Inflammatory macrophage treated with lipopolysaccharide for 1 hour (primary cell): Measurements from ENCODE around the gene IFIT5.
"Not testable (repeated sequence)": the region's sequence is repeated elsewhere in the genome, so short reads cannot be mapped to it uniquely, and the experiment has no call there.

Source experiments
- DNase-seq, 2 donors: peaks; one replicate each; pipeline ENCODE4 v3.0.0-alpha.2; 2020 to 2022

Gene IFIT5

GRCh38 chr10:89438525-89438924, 24.2 kb downstream of the IFIT5 start:
- no peak for DNase-seq

GRCh38 chr10:89440226-89441009, 26.1 kb downstream of the IFIT5 start:
- DNase-seq: no peak

DNA sequence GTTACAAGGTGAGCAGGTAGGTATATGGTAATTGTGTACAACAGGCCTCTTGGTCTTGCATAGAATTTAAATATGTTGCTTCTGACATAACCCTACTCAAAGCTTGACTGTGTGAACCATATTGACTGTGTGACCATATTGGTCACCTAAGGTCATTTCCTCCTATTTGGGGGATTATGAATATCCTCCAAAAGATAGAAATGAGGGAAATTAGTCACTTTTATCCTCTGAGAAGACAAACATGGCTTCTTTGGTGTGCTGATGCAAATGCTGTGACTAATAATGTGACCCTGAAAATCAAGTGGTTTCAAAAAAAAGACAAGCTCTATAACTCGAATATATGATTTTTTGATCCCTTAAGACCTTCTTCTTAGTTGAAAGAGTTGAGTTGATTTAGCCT, 27.9 kb downstream of the IFIT5 start:
- no peak for DNase-seq

GRCh38 chr10:89444819-89445218, 30.5 kb downstream of the IFIT5 start:
- DNase-seq: not testable (repeated sequence)

- no peak for DNase-seq
These were observed 36.5 kb downstream of the IFIT5 start for GRCh38 chr10:89450901-89451300.

- DNase-seq: no peak
These were observed 37.8 kb downstream of the IFIT5 start for GRCh38 chr10:89452193-89452592.

- DNase-seq: no peak
These were observed 40.4 kb downstream of the IFIT5 start for GRCh38 chr10:89454561-89455347.

DNA sequence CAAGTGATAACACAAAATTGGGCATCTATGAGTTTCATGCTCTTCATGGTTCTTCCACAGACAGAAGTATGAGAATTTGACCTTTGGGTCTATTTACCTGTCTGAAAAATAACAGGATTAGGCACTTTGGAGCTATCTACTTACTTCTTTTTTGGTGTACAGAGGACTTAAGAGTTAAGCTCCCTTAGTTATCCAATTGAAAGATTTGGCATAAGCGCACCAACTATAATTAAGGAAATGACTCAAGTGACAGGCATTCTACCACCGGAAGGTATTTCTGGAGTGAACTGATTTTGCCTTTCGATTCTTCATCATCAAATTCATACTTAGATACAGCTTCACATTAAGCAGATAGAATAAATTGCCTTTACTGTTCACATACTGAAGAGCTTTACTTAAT, 43.9 kb downstream of the IFIT5 start:
- no peak for DNase-seq

DNA sequence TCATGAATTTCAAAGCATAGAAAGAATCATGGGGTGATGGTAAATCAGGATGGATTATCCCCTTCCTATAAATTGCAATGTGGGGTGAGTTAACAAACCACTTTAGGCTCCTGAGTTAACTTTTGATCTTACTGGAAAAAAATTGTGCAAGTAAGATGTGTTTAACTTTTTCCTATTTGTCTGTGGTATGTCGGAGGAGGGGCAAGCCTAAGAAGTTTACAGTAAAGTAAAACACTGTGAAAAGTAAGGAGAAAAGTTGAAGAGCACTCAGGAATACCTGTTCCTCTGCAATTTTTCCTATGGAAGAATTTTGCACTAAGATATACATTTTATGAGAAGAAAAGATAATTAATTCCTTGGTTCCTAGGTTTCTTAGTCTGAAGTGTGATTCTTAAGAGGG, 44.4 kb downstream of the IFIT5 start:
- no peak for DNase-seq

DNA sequence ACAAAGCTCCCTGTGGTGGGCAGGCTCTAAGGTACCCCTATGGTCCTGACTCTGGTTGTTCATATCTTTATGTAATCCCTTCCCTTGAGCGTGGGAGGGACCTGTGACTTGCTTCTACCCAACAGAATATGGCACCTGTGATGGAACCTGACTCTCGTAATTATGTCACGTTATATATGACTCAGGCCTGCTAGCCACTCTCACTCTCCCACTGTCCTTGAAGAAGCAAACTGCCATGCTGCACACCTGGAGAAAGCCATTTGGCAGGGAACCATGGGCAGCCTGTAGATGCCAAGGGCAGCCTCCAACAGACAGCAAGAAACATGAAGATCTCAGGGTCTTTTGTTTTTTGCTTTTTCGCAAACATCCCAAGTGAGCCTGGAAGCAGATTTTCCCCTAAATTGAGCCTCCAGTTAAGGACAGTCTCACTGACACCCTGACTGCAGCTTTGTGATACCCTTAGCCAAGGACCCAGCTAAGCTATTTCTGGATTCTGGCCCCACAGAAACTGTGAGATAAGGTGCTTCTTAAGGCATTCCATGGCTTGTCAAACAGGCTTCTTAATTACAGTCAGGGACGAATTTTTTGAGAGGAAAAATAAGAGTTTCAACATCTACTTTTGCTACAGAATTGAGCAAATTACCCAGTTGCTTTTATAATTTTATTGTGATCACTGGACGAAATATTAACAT, 49.6 kb downstream of the IFIT5 start:
- DNase-seq: no peak

DNA sequence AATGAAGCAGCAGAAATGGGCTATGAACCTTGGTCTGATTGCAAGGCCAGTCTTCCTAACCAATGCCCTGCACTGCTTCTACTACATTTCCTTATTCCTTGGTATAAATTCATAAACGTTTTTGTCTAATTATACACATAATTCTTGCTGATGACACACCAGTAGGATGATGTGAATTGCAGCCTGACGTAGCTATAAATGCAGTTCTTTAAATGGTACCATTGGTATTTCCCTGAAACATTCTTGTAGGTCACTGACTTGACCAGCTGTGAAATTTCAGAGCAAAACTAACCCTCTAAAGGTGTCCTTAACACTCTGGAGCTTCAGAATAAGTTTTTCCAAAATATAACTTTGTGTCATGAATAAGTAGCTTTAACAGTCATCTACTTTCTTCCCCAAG, 50.8 kb downstream of the IFIT5 start:
- DNase-seq: no peak

GRCh38 chr10:89466599-89467035, 52.2 kb downstream of the IFIT5 start:
- DNase-seq: peak; percentile 27 to 40

DNA sequence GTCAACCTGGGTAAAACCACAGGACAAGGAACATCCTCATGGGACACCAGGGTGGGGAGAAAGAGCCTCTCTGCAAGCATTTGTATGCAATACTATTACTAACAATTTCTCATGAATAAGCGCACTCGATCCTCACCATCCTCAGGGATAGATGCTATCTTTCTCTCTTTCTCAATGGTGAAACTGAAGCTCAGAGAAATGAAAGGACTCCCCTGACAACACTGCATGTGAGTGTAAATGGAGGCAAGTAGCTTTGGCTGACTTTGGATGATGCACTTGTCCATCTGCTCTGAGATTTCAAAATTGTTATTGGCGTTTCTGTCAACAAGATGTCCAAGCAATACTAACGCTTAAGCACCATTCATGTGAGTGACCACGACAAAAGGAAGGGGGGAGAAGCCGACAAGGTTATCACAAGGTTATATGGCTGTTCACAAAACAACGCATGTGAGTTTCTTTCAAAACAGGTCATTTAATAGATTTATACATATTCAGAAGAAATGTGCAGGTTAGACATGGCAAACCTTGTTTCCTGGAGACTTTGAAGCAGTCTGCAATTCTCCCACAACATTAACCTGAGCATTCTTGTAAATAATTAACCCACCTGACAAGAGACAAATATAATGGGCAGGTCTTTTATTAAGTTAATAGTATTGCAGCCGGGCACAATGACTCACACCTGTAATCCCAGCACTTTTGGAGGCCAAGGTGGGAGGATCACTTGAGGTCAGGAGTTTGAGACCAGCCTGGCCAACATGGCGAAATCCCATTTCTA, 54.0 kb downstream of the IFIT5 start:
- DNase-seq: no peak

DNA sequence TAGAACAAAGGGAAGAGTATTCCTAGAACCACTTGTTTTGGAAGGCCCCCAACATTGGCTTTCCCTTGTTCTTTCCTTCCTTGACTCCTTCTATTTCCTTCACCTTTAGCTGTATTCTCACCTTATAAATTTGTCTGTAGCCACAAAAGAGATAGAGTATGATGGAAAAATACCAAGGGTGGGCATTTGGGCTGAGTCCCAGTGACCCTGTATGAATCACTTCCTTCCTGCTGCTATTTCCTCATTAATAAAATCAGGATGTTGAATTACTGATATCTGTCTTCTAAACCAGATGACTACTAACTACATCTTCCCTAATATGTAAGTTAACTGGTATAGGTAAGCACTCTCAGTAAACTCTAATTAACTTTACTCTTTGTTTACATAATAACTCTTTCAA, 55.1 kb downstream of the IFIT5 start:
- no peak for DNase-seq
